ENCODE measurements around the gene SPTSSB.

The SPTSSB gene

DNA sequence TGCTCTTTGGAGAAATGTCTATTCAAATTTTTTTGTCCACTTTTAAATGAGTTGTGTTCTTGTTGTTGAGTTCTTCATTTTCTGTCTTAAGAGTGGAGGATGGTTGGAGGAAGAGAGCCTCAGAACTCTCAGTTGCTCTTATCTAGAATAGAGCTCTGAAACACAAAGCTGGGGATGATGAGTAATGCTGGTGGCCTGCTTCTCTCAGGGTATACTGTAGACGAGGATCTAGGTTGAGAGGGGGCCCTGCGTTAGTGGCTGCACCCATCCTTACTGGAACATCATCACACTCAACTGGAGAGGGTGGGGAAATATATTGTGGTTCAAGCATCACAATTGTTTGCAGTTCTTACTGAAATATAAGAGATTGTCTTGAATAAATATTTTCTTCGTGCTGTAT lies 1.8 kb downstream of the SPTSSB start:
- no peak overlapping the region for H3K27ac ChIP-seq
- TF ChIP-seq, protein P1, sequence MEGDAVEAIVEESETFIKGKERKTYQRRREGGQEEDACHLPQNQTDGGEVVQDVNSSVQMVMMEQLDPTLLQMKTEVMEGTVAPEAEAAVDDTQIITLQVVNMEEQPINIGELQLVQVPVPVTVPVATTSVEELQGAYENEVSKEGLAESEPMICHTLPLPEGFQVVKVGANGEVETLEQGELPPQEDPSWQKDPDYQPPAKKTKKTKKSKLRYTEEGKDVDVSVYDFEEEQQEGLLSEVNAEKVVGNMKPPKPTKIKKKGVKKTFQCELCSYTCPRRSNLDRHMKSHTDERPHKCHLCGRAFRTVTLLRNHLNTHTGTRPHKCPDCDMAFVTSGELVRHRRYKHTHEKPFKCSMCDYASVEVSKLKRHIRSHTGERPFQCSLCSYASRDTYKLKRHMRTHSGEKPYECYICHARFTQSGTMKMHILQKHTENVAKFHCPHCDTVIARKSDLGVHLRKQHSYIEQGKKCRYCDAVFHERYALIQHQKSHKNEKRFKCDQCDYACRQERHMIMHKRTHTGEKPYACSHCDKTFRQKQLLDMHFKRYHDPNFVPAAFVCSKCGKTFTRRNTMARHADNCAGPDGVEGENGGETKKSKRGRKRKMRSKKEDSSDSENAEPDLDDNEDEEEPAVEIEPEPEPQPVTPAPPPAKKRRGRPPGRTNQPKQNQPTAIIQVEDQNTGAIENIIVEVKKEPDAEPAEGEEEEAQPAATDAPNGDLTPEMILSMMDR (IDR thresholded peaks at IDR 0.05): no peak
- no peak for DNase-seq (ENCODE audit: low spot score)
- no peak overlapping the region for H3K4me3 ChIP-seq

DNA sequence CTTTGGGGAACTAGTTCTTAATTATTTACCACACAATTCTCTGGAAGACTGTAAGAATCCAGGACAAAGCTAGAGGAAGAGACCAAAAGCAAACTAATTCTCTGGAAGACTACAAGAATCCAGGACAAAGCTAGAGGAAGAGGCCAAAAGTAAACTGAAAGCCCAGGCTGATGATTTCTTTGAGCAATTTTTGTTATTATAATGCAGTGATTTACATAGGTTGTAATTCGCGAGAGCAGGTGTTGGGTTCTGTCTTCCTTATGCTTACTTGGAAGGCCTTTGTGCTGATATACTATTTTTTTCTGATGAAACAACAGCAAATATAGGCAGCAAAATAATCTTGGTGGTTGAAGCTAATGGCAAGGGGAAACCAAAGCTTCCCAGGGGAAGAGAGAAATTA lies 5.2 kb downstream of the SPTSSB start:
- no peak overlapping the region for H3K27ac ChIP-seq
- no peak for DNase-seq (ENCODE audit: low spot score)
- no peak overlapping the region for H3K4me3 ChIP-seq
- TF ChIP-seq, protein P1 (IDR thresholded peaks at IDR 0.05): no peak

DNA sequence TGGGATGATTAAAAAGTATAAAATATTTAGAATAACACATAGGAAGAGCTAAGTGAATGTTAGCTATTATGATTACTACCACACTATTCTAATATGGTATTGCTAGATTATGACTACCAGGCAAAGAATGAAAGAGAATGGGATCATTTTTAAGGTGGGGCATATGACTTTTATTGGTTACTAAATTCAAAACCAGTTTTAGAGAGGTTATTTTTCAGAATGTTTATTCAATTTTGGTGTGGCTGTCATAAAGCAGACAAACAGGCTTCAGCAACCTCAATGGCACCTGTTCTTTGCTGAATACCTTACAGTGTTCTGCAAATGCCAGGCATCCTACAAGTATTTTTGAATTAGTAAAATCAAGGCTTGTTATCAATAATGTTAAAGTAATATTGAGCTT lies 12.8 kb downstream of the SPTSSB start:
- DNase-seq (ENCODE audit: low spot score): no peak
- TF ChIP-seq, protein P1 (IDR thresholded peaks at IDR 0.05): no peak
- H3K4me3 ChIP-seq: no peak overlapping the region
- H3K27ac ChIP-seq: no peak overlapping the region

DNA sequence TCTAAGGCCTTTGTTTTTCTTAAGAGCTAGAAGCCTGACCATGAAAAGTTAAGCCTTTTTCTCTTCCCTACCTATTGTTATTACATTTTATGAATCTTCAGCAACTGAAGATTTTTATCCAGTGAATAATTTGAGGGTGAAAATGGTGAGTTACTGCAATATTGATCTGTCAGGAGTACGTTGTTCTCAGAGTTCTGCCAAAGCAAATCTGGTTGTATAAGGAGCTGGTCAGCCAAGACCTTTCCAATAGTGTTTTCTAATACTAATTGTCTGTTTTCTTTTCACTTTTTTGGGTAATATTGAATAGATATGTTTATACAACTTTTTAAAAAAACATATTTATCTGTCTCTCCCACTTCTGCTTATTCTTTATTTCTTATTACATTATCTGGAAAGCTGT lies 15.0 kb downstream of the SPTSSB start:
- Histone ChIP-seq H3K27ac (no peak overlapping the region), H3K4me3 (no peak overlapping the region)
- no peak for DNase-seq (ENCODE audit: low spot score)
- TF ChIP-seq, protein P1 (IDR thresholded peaks at IDR 0.05): no peak

DNA sequence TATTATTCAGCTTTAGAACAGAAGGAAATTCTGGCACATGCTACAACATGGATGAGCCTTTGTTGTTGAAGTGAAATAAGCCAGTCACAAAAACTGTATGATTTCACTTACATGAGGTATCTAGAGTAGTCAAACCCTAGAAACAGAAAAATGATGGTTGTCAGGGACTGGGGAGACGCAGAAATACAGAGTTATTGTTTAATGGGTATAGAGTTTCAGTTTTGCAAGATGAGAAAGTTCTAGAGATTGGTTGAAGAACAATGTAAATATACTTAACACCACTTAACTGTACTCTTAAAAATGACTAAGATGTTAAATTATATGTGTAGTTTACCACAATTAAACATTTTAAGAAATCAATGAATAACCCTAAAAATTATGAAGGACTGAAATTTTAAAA lies 15.8 kb downstream of the SPTSSB start:
- no peak overlapping the region for H3K4me3 ChIP-seq
- DNase-seq (ENCODE audit: low spot score): no peak
- TF ChIP-seq, protein P1 (IDR thresholded peaks at IDR 0.05): no peak
- no peak overlapping the region for H3K27ac ChIP-seq

DNA sequence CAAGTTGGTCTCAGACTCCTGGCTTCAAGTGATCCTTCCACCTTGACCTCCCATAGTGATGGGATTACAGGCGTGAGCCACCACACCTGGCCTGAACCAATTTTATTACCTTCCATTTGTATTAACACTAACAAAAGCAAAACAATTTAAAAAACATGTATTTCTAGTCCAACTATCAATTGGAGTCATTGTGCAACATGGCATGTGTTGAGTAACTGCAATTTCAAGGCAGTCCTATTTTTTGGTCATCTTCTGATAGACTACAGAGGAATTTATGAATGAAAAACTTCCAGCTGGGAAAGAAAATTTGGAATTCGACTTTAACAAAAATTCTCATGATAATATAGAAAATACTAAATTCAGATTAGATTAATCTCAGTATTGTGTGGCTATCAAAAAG lies 16.8 kb downstream of the SPTSSB start:
- no peak for DNase-seq (ENCODE audit: low spot score)
- no peak overlapping the region for H3K27ac ChIP-seq
- H3K4me3 ChIP-seq: no peak overlapping the region
- TF ChIP-seq, protein P1 (IDR thresholded peaks at IDR 0.05): no peak

DNA sequence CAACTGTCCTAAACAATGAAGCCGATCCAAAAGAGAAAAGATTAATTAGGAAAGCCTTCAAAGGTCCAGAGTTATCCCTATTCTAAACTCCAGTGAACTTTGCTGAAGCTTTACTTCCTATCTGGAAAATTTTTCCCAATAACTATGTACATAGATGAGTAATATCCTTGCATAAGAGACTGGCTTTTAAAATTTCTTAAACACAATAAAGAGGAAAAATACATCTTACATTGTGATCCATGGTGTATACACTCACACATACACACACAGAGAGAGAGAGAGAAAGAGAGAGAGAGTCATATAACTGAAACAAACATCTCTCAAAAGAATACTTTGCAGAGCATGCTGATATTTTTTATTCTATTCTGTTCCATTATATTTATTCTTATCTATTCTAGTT lies 20.0 kb downstream of the SPTSSB start:
- TF ChIP-seq, protein P1 (IDR thresholded peaks at IDR 0.05): no peak
- H3K4me3 ChIP-seq: no peak overlapping the region
- no peak for DNase-seq (ENCODE audit: low spot score)
- no peak overlapping the region for H3K27ac ChIP-seq

Data from coronary artery (tissue), 2 donors.